ENCODE results near the gene FNDC1. TPM values are rescaled to one million over a fixed set of nuclear protein-coding genes. Genes with fewer than 3 reads are reported as not detected.

The FNDC1 gene
- total RNA-seq, 2 donors from 2014 or later, result 0.52 TPM; not detected in 1

- intact Hi-C loops (cut with DNase I), result no loop called here
- no peaks in the 10 kb centered on the region for H3K27me3 ChIP-seq
- ATAC-seq, result no peak
- DNase-seq, result no peak
- 80 to 84% methylated on average over 3 of the region's 3 CpGs for WGBS, 2 donors
- no peaks in the 10 kb centered on the region for H3K36me3 ChIP-seq (replicated peaks in 1 of 2; ENCODE audit: insufficient read depth in 1 of 2, low read depth in 2 of 2)
- H3K27ac ChIP-seq, result no peak overlapping the region
- H3K9me3 ChIP-seq, result no peaks in the 10 kb centered on the region
- TF ChIP-seq CTCF (IDR thresholded peaks at IDR 0.05) (no peak), POLR2A (IDR thresholded peaks at IDR 0.05) (no peak)
- no peak overlapping the region for H3K4me3 ChIP-seq
- no peaks in the 10 kb centered on the region for H3K4me1 ChIP-seq
These were observed 90.4 kb downstream of the FNDC1 start for GRCh38 chr6:159259441-159260125.

GRCh38 chr6:159260208-159260607 lies 91.0 kb downstream of the FNDC1 start:
- ATAC-seq, result no peak
- no peak for TF ChIP-seq CTCF (IDR thresholded peaks at IDR 0.05)
- no peak for TF ChIP-seq POLR2A (IDR thresholded peaks at IDR 0.05)

GRCh38 chr6:159261995-159262394 lies 92.8 kb downstream of the FNDC1 start:
- H3K27me3 ChIP-seq, result no peaks in the 10 kb centered on the region
- TF ChIP-seq CTCF (IDR thresholded peaks at IDR 0.05), result no peak
- no peaks in the 10 kb centered on the region for H3K4me1 ChIP-seq
- DNase-seq (no peak), ATAC-seq (no peak)
- no peaks in the 10 kb centered on the region for H3K9me3 ChIP-seq
- H3K27ac ChIP-seq, result no peak overlapping the region
- H3K4me3 ChIP-seq, result no peak overlapping the region
- H3K36me3 ChIP-seq (replicated peaks in 1 of 2; ENCODE audit: insufficient read depth in 1 of 2, low read depth in 2 of 2), result no peaks in the 10 kb centered on the region
- intact Hi-C loops (cut with DNase I), result no loop called here

More at GRCh38 chr6:159260208-159260607, 91.0 kb downstream of the FNDC1 start:
- DNase-seq, result no peak
- Histone ChIP-seq H3K27me3 (no peaks in the 10 kb centered on the region), H3K4me1 (no peaks in the 10 kb centered on the region), H3K27ac (no peak overlapping the region), H3K4me3 (no peak overlapping the region), H3K36me3 (replicated peaks in 1 of 2; ENCODE audit: insufficient read depth in 1 of 2, low read depth in 2 of 2) (no peaks in the 10 kb centered on the region), H3K9me3 (no peaks in the 10 kb centered on the region)
- 79 to 87% methylated on average over 4 of the region's 4 CpGs for WGBS, 2 donors
- intact Hi-C loops (cut with DNase I), result no loop called here

GRCh38 chr6:159262586-159262985 lies 93.4 kb downstream of the FNDC1 start:
- no peak overlapping the region for H3K4me3 ChIP-seq
- WGBS, 2 donors, result 84 to 87% methylated on average over 2 of the region's 2 CpGs
- TF ChIP-seq CTCF (IDR thresholded peaks at IDR 0.05) (no peak), POLR2A (IDR thresholded peaks at IDR 0.05) (no peak)
- ATAC-seq, result no peak
- no peaks in the 10 kb centered on the region for H3K9me3 ChIP-seq
- no peak overlapping the region for H3K27ac ChIP-seq
- H3K4me1 ChIP-seq, result no peaks in the 10 kb centered on the region
- no peaks in the 10 kb centered on the region for H3K27me3 ChIP-seq
- no peak for DNase-seq
- no peaks in the 10 kb centered on the region for H3K36me3 ChIP-seq (replicated peaks in 1 of 2; ENCODE audit: insufficient read depth in 1 of 2, low read depth in 2 of 2)
- intact Hi-C loops (cut with DNase I), result no loop called here

GRCh38 chr6:159267165-159267564 lies 98.0 kb downstream of the FNDC1 start:
- Histone ChIP-seq H3K9me3 (no peaks in the 10 kb centered on the region), H3K27ac (no peak overlapping the region), H3K4me1 (no peaks in the 10 kb centered on the region), H3K36me3 (replicated peaks in 1 of 2; ENCODE audit: insufficient read depth in 1 of 2, low read depth in 2 of 2) (no peaks in the 10 kb centered on the region), H3K4me3 (no peak overlapping the region), H3K27me3 (no peaks in the 10 kb centered on the region)
- no peak for DNase-seq
- no peak for ATAC-seq
- 72 to 80% methylated on average over 4 of the region's 4 CpGs for WGBS, 2 donors
- TF ChIP-seq CTCF (IDR thresholded peaks at IDR 0.05) (no peak), POLR2A (IDR thresholded peaks at IDR 0.05) (no peak)
- intact Hi-C loops (cut with DNase I), result no loop called here
